Adrenal gland (tissue), 5 donors: ENCODE results near the gene ZNF669.

Source experiments
- CTCF ChIP-seq, 6 experiments: fragments of 450-650 bp in 4 of 6; fragments of 200-600 bp in 2 of 6; sonication (generic) in 1 of 6; IDR thresholded peaks; 1 replicate in 5 of 6; 2 replicates in 1 of 6; pipeline versions ENCODE4 v1.5.1 to v1.8.0; 2016 to 2021; ENCODE audit warnings: antibody characterized with exemption in 6 of 6, mild to moderate bottlenecking in 2 of 6, moderate library complexity in 1 of 6
- POLR2A ChIP-seq, 2 donors: fragments of 450-650 bp; IDR thresholded peaks; one replicate each; pipeline ENCODE4 v1.6.1; 2017; ENCODE audit warnings: antibody characterized with exemption in 2 of 2, mild to moderate bottlenecking in 2 of 2, moderate library complexity in 1 of 2
- donor health status: DM: no; HTN: no; CAD: no.

GRCh38 chr1:247096544-247096943 is 7.6 kb downstream of the ZNF669 start:
- no peak for TF ChIP-seq CTCF (IDR thresholded peaks at IDR 0.05)
- no peak for TF ChIP-seq POLR2A (IDR thresholded peaks at IDR 0.05)
